ENCODE data around the gene RAB8B. TPM values are rescaled to one million over a fixed set of nuclear protein-coding genes. Genes with fewer than 3 reads are reported as not detected.

Gene RAB8B
- total RNA-seq, 4 donors from 2014 or later = 7.2 to 33.4 (median 14.3) TPM

DNA sequence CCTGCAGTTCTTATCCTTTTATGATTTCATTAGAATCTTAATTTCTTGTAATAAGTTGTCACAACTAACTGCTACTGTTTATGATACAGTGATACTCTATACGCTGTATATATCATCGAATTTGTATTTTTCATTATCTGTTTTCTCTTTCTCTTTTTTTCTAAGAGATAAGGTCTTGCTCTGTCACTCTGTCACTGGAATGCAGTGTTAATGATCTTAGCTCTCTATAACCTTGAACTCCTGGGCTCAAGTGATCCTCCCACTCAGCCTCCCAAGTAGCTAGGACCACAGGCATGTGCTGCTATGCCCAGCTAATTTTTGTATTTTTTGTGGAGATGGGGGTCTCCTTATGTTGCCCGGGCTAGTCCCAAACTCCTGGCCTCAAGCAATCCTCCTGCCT is 102.8 kb downstream of the RAB8B start:
- no peaks in the 10 kb centered on the region for H3K36me3 ChIP-seq
- no peaks in the 10 kb centered on the region for H3K9me3 ChIP-seq
- intact Hi-C loops (cut with DNase I; ENCODE audit: low total_unique reads) (no loop called here), in situ Hi-C loops (cut with MboI; ENCODE audit: low sequenced_read_pairs in 4 of 4) (loop anchor here (5.0 to 25.0 kb wide), 4 partner anchors 103 to 295 kb away; partner anchors contain the start of gene FBXL22 (in 1 of the 4))
- no peak overlapping the region for H3K27ac ChIP-seq
- ATAC-seq = no peak
- no peaks in the 10 kb centered on the region for H3K27me3 ChIP-seq
- no peak for DNase-seq
- H3K4me3 ChIP-seq = no peak overlapping the region
- TF ChIP-seq CTCF (IDR thresholded peaks at IDR 0.05 in 4 of 5, conservative IDR thresholded peaks at IDR 0.05 in 1 of 5) (no peak), POLR2A (IDR thresholded peaks at IDR 0.05) (no peak)
- peaks cover 0 to 5% of the 10 kb centered on the region in 2 donors for H3K4me1 ChIP-seq

DNA sequence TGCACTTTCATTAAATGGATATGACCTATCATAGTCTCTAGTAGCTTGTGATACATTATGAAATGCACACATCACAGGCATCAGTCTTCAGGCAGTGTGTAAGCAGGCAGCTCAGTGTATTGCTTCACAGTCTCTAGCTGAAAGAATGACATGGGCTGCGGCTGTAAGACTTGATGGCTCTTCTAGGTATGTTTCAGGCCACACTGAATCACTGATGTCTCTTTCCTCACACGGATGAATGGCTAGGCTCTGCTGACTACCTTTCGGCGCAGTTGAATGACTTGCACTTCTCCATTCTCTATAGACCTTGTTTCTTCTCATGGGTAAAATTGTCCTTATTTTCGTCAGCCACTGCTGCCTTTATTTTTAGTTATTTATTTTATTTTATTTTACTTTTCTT is 103.4 kb downstream of the RAB8B start:
- in situ Hi-C loops (cut with MboI; ENCODE audit: low sequenced_read_pairs in 4 of 4) = loop anchor here (5.0 to 25.0 kb wide), 4 partner anchors 102 to 295 kb away; partner anchors contain the start of gene FBXL22 (in 1 of the 4)

GRCh38 chr15:63294359-63294758 is 105.0 kb downstream of the RAB8B start:
- in situ Hi-C loops (cut with MboI; ENCODE audit: low sequenced_read_pairs in 4 of 4) = loop anchor here (5.0 to 25.0 kb wide), 4 partner anchors 100 to 293 kb away; partner anchors contain the start of gene FBXL22 (in 1 of the 4)
- no peaks in the 10 kb centered on the region for H3K9me3 ChIP-seq
- ATAC-seq (no peak), DNase-seq (no peak)
- H3K27me3 ChIP-seq = no peaks in the 10 kb centered on the region
- H3K4me1 ChIP-seq = peaks cover 0 to 5% of the 10 kb centered on the region in 2 donors
- intact Hi-C loops (cut with DNase I; ENCODE audit: low total_unique reads) = no loop called here
- TF ChIP-seq CTCF (IDR thresholded peaks at IDR 0.05 in 4 of 5, conservative IDR thresholded peaks at IDR 0.05 in 1 of 5) (no peak), POLR2A (IDR thresholded peaks at IDR 0.05) (no peak)
- H3K27ac ChIP-seq = no peak overlapping the region
- H3K36me3 ChIP-seq = no peaks in the 10 kb centered on the region
- H3K4me3 ChIP-seq = no peak overlapping the region

More for the DNA sequence above, 103.4 kb downstream of the RAB8B start:
- TF ChIP-seq POLR2A (IDR thresholded peaks at IDR 0.05) (no peak), CTCF (IDR thresholded peaks at IDR 0.05 in 4 of 5, conservative IDR thresholded peaks at IDR 0.05 in 1 of 5) (no peak)
- Histone ChIP-seq H3K27me3 (no peaks in the 10 kb centered on the region), H3K4me1 (peaks cover 0 to 5% of the 10 kb centered on the region in 2 donors), H3K36me3 (no peaks in the 10 kb centered on the region), H3K4me3 (no peak overlapping the region), H3K9me3 (no peaks in the 10 kb centered on the region), H3K27ac (no peak overlapping the region)
- DNase-seq = no peak
- no peak for ATAC-seq
- intact Hi-C loops (cut with DNase I; ENCODE audit: low total_unique reads) = no loop called here

- ATAC-seq = no peak
- in situ Hi-C loops (cut with MboI; ENCODE audit: low sequenced_read_pairs in 4 of 4) = loop anchor here in 3 of 4 donors (10.0 to 25.0 kb wide), 3 partner anchors 99 to 292 kb away; partner anchors contain the start of gene FBXL22 (in 1 of the 3)
- TF ChIP-seq CTCF (IDR thresholded peaks at IDR 0.05 in 4 of 5, conservative IDR thresholded peaks at IDR 0.05 in 1 of 5) (no peak), POLR2A (IDR thresholded peaks at IDR 0.05) (no peak)
These were observed 105.9 kb downstream of the RAB8B start for GRCh38 chr15:63295341-63295740.

More at GRCh38 chr15:63295341-63295740, 105.9 kb downstream of the RAB8B start:
- H3K36me3 ChIP-seq = no peaks in the 10 kb centered on the region
- no peak overlapping the region for H3K27ac ChIP-seq
- intact Hi-C loops (cut with DNase I; ENCODE audit: low total_unique reads) = no loop called here
- no peaks in the 10 kb centered on the region for H3K9me3 ChIP-seq
- H3K4me1 ChIP-seq = peaks cover 0 to 5% of the 10 kb centered on the region in 2 donors
- DNase-seq = no peak
- no peaks in the 10 kb centered on the region for H3K27me3 ChIP-seq
- H3K4me3 ChIP-seq = no peak overlapping the region
